HG03025 (cell line): Measurements from ENCODE around the gene CCDC106.

ENCODE experiments used
- ATAC-seq: cut with Tn5 transposase; IDR thresholded peaks from one replicate; pipeline ENCODE4 v1.9.1; 2021; ENCODE audit warnings: mild to moderate bottlenecking, moderate library complexity; ENCODE audit not compliant: unreplicated experiment, low FRiP score

The CCDC106 gene

DNA sequence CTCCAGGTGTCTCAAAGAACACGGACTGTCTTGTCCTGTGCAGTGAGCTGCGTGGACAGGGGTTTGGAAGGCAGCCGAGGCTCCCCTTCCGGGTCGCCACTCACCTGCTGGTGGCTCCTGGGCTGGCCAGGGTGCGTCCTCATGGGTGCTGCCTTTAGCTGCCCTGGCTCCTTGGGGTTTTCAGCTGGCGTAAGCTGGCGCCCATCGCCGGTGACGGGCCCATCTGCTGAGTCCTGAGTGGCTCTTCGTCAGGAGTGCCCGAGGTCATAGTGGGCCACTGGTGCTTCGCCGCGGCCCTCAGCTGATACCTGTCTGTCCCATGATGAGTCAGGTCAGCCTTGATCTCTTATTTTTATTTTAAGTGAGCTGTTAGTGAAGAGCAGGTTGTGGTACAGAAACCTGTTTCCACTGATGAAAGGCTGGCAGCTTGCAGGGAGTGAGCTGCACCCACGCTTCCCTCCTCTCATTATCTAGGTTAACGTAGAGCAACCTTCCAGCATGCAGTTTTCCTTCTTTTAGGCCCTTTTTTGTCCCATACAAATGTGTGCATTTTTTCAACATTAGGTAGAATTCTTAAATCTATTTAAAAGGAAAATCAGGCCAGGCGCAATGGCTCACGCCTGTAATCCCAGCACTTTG lies 45.4 kb downstream of the CCDC106 start:
- ATAC-seq, result no peak

DNA sequence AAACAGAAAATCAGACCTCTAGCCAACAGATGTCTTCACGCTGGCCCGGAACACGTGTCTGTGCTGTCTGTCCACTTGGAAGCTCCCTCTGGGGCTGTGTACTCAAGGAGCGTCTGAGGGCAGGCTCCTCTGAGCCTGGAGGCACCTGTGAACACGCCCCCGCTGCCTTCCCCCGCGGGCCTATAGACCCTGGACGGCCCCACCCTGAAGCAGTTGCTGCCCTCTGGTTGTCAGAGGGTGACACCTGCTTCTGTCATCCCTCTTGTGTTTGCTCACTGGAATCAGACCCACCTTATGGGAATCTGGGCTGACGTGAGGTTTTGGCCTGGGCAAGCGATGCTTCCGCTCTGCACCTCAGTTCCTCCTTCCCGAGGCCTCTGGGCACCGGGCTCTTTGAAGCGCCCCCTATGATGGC lies 46.2 kb downstream of the CCDC106 start:
- ATAC-seq, result no peak

DNA sequence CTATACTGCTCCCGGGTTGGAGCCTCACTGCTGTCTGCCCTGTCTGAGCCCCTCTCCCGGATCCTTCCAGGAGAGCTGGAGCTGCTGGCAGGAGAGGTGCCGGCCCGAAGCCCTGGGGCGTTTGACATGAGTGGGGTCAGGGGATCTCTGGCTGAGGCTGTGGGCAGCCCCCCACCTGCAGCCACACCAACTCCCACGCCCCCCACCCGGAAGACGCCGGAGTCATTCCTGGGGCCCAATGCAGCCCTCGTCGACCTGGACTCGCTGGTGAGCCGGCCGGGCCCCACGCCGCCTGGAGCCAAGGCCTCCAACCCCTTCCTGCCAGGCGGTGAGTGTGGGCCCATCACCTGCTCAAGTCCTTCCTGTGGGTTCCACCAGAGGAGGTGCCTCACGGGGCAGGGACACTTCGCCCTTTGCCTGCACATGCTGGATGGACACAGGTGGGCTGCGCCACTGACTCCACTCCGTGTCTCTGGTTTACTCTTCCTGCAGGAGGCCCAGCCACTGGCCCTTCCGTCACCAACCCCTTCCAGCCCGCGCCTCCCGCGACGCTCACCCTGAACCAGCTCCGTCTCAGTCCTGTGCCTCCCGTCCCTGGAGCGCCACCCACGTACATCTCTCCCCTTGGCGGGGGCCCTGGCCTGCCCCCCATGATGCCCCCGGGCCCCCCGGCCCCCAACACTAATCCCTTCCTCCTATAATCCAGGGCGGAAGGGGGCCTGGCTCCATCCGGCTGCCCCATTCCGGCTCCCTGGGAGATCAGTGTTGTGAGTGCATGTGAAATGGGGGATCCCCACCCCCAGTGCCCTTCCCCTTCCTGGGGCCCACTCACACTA lies 46.9 kb downstream of the CCDC106 start:
- ATAC-seq, result no peak

DNA sequence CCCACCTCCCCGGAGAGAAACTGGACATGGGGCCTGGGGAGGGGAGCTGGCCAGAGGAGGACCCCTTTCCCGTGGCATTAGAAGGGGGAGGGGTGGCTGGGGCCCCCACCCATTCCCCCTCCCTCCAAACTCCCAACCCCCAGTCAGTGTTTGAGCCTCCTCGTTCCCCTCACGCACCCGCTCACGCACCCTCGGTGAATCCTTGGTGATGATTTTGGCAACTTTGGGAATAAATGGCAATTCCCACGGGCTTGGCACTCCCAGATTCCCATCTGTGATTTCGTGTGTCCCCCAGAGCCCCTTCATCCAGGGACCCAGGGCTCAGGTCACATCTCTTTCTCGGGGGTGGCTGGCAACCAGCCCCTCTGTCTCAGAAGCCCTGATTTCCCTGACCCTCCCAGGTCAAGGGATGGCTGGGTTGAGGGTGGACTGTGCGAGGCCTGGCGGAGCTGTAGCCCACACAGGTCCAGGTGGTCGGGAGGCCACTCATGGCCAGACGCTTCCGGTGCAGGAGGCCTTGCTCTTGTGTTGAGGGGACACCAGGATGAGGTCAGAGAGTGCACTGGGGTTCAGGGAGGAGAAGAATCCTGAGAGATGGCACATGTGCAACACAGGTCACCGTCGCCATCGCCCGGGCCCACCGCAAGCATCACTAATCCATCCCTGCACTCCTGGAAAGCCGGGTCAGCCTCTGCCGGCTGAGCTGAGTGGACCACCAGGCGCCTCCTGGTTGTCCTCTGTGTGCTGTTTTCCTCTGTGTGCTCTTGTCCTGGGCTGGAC lies 47.7 kb downstream of the CCDC106 start:
- ATAC-seq, result no peak

DNA sequence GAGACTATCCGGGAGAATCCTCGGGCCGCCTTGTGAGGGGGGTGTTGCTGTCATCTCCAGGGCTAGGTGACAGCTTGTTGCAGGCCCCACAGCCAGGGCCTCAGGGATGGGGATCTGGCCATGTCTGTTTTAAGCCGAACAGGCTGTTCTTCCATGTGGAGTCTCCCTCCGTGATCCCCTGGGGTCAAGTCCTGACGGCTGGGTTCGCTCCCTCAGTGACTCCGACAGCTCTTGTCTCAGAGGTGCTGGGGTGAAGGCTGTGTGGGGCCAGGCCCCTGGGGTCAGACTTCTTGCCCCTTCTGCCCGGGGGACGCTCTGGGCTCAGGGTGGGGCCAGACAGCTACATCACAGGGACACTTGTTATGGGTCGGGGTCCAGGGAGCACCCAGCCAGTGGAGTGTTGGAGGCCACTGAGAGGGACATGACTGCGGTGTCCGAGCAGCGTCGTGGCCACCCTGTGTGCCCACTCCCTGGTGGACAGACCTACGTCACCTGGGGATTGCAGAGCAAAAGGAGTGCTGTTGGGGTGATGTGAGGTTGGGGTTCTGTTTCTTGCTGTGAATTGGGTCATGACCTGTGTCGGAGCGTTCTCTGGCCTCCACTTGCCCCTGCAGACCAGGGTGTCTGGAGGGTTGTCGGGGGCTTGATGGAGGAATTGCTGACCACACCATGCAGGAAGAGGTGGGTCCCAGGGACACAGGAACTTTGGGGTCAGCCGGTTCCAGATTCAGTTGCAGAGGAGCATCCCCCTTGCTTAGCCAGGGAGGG lies 48.5 kb downstream of the CCDC106 start:
- ATAC-seq, result no peak

DNA sequence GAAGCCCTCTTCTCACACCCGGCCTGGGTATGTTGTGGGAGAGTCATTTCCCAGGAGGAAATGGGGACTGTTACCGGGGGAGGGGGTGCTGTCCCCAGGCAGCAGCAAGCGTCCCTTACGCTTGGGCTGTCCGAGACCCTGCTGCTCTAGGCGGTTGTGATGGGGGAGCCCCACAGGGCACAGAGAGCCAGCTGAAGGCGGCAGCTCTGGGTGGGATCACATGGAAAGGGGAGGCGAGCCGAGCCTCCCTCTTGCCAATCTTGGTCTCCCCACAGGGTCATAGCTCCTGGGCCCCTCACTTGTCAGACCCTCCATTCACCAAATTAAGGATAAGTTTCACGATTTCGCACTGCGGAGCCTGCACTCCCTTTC lies 49.0 kb downstream of the CCDC106 start:
- no peak for ATAC-seq

DNA sequence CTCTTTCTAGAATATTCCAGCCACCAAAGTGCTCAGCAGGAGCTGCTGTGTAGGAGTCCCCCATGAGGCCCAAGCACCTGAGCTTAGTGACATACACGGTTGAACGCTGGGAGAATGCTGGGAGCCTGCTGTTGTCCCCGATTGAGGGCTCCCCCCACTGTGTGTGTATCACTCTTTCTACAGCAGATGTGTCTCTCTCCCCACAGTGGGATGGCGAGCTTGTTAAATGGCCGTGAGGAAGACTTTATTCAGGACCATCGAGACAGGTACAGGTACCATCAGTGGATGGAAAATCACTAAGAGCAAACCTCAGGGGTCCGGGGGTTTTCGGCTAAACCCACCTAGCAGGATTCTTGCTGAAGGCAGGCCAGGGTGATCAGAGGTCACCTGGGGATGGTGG lies 49.7 kb downstream of the CCDC106 start:
- ATAC-seq, result no peak

DNA sequence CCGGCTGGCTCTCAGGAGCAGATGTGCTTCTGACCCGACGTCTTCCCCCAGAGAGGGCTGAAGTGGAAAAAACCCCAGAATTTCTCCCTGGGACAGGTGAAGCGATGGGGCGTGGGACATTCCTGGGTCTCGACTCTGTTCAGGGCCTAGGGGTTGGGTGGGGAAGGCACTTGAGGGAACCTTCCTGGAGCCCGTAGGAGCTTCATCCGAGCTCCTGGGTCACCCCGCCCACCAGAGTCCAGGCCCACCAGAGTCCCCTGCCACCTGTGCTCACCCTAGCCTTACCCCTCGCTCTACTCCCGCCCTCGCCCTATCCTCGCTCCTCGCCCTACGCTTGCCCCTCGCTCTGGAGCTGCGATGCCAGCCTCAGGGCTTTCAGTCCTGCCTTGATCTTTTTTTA lies 50.2 kb downstream of the CCDC106 start:
- no peak for ATAC-seq

DNA sequence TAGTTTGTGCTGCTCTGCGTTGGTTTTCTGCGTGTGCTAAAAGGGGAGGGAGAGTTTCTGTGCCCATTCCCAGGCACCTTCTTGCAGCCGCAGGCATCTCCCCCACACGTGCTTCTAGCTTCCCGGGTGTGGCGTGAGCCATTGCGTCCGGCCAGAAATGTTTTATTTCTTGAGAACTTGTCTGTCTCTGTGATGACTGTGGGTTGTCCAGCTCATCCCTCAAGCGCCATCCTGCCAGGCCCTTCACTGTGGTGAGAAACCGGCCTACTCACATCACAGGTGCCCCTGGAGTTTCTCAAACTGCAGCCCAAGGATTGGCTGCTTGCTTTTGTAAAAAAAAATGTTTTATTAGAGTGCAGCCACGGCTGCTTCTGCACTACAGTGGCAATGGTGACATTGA lies 51.2 kb downstream of the CCDC106 start:
- no peak for ATAC-seq

DNA sequence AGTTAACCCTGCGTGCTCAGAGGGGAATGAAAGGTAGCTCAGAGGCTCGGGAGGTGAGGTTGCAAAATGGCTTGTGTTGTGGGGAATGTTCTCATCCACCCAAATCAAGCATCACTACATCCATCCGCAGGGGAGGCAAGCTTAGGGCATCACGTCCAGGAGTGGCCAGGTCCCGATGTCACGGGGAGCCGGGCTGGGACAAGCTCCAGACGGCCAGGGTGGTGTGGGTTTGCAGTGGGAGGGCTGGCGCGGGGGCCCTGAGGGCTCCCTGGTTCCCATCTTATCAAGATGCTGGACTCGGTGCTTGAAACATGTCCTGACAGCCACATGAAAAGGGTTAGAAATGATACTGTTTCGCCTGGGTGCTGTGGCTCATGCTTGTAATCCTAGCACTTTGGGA lies 52.8 kb downstream of the CCDC106 start:
- ATAC-seq, result no peak

DNA sequence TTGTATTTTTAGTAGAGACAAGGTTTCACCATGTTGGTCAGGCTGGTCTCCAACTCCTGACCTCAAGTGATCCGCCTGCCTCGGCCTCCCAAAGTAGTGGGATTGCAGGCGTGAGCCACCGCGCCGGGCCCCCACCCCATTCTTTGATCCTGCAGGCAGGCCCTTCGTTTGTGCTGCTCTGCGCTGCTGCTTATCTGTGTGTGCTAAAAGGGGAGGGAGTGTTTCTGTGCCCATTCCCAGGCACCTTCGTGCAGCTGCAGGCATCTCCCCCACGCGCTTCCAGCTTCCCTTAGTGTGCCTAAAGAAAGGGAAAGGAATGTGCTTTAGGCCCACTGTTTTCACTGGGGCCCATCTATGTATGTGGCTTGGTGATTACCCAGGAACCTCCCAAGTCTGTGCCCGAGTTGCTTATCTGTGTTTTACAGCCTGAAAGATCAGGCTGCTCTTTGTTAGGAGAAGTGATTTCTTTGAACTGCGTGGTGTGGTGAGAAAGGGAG lies 54.2 kb downstream of the CCDC106 start:
- ATAC-seq, result no peak
